GM19328 (cell line): Measurements from ENCODE around the gene ALX3.
A peak's percentile ranks its signal among the peaks of the same experiment; 100 is the strongest.
"Not testable (repeated sequence)": the region's sequence is repeated elsewhere in the genome, so short reads cannot be mapped to it uniquely, and the experiment has no call there.

Experiments used
- ATAC-seq: cut with Tn5 transposase; IDR thresholded peaks from one replicate; pipeline ENCODE4 v1.9.1; 2021; ENCODE audit warnings: mild to moderate bottlenecking, moderate library complexity; ENCODE audit not compliant: unreplicated experiment

Gene ALX3

GRCh38 chr1:110089561-110090275 is 19.2 kb upstream of the ALX3 start:
- no peak for ATAC-seq

GRCh38 chr1:110088739-110089316 is 18.4 kb upstream of the ALX3 start:
- ATAC-seq: no peak

- peak; percentile 51 for ATAC-seq
Observed at GRCh38 chr1:110087812-110088738, 17.6 kb upstream of the ALX3 start.

- ATAC-seq: no peak
Observed at GRCh38 chr1:110086961-110087360, 16.5 kb upstream of the ALX3 start.

- ATAC-seq: no peak
Observed at GRCh38 chr1:110085671-110086070, 15.2 kb upstream of the ALX3 start.

- ATAC-seq: no peak
Observed at GRCh38 chr1:110084227-110085078, 14.0 kb upstream of the ALX3 start.

- no peak for ATAC-seq
Observed at GRCh38 chr1:110083866-110084226, 13.4 kb upstream of the ALX3 start.

- ATAC-seq: no peak
Observed at GRCh38 chr1:110083061-110083865, 12.8 kb upstream of the ALX3 start.

- ATAC-seq: no peak
Observed at GRCh38 chr1:110082477-110082876, 12.0 kb upstream of the ALX3 start.

GRCh38 chr1:110081061-110081460 is 10.6 kb upstream of the ALX3 start:
- no peak for ATAC-seq

- not testable (repeated sequence) for ATAC-seq
Observed at GRCh38 chr1:110079995-110080394, 9.5 kb upstream of the ALX3 start.

GRCh38 chr1:110076789-110077500 is 6.5 kb upstream of the ALX3 start:
- ATAC-seq: no peak

GRCh38 chr1:110074166-110074565 is 3.7 kb upstream of the ALX3 start:
- no peak for ATAC-seq

- no peak for ATAC-seq
Observed at GRCh38 chr1:110070282-110070669, 196 bp downstream of the ALX3 start.

- no peak for ATAC-seq
Observed at GRCh38 chr1:110069404-110070281, 829 bp downstream of the ALX3 start.

GRCh38 chr1:110068646-110069403 is 1.6 kb downstream of the ALX3 start:
- ATAC-seq: no peak

GRCh38 chr1:110067893-110068645 is 2.4 kb downstream of the ALX3 start:
- no peak for ATAC-seq
